ENCODE results near the gene NRF1.

- TF ChIP-seq POLR2AphosphoS5 (IDR thresholded peaks at IDR 0.05; ENCODE audit: borderline replicate concordance, low read depth, low read length) (no peak), EZH2 (IDR thresholded peaks at IDR 0.05) (no peak), FOXP2 (optimal IDR thresholded peaks at IDR 0.05; ENCODE audit: control extremely low read depth, extremely low read length, insufficient read depth) (no peak)
Observed at GRCh38 chr7:129774359-129774758, 162.8 kb downstream of the NRF1 start.

Measured in SK-N-MC (cell line).